CD4-positive, alpha-beta T cell treated with Interferon alpha-2 for 1 hour (primary cell): Measurements from ENCODE around the gene CCDC92.
A peak's percentile ranks its signal among the peaks of the same experiment; 100 is the strongest.

ENCODE experiments used
- DNase-seq, 2 donors: peaks; one replicate each; pipeline ENCODE4 v3.0.0-alpha.2; 2020 to 2022

The CCDC92 gene

GRCh38 chr12:124002021-124002644 lies 29.5 kb upstream of the CCDC92 start:
- no peak for DNase-seq

- DNase-seq, result no peak
Measured at GRCh38 chr12:124001343-124001742, 28.7 kb upstream of the CCDC92 start.

GRCh38 chr12:124000111-124000510 lies 27.5 kb upstream of the CCDC92 start:
- no peak for DNase-seq

- DNase-seq, result no peak
Measured at GRCh38 chr12:123998991-123999359, 26.3 kb upstream of the CCDC92 start.

GRCh38 chr12:123998344-123998990 lies 25.8 kb upstream of the CCDC92 start:
- DNase-seq, result no peak

GRCh38 chr12:123997908-123998307 lies 25.3 kb upstream of the CCDC92 start:
- no peak for DNase-seq

GRCh38 chr12:123997033-123997822 lies 24.6 kb upstream of the CCDC92 start:
- DNase-seq, result no peak

- no peak for DNase-seq
Measured at GRCh38 chr12:123996581-123996980, 23.9 kb upstream of the CCDC92 start.

GRCh38 chr12:123995023-123995748 lies 22.6 kb upstream of the CCDC92 start:
- no peak for DNase-seq

GRCh38 chr12:123992118-123992825 lies 19.6 kb upstream of the CCDC92 start:
- no peak for DNase-seq

GRCh38 chr12:123991372-123991951 lies 18.8 kb upstream of the CCDC92 start:
- DNase-seq, result no peak

- no peak for DNase-seq
Measured at GRCh38 chr12:123990511-123990910, 17.9 kb upstream of the CCDC92 start.

GRCh38 chr12:123989753-123990152 lies 17.1 kb upstream of the CCDC92 start:
- no peak for DNase-seq

GRCh38 chr12:123989168-123989567 lies 16.5 kb upstream of the CCDC92 start:
- no peak for DNase-seq

- DNase-seq, result no peak
Measured at GRCh38 chr12:123987022-123987421, 14.4 kb upstream of the CCDC92 start.

- no peak for DNase-seq
Measured at GRCh38 chr12:123986374-123986965, 13.8 kb upstream of the CCDC92 start.

GRCh38 chr12:123984903-123985302 lies 12.3 kb upstream of the CCDC92 start:
- no peak for DNase-seq

GRCh38 chr12:123983822-123984485 lies 11.3 kb upstream of the CCDC92 start:
- DNase-seq, result peak; percentile 53 to 71

GRCh38 chr12:123982269-123982668 lies 9.6 kb upstream of the CCDC92 start:
- no peak for DNase-seq

GRCh38 chr12:123979566-123979965 lies 6.9 kb upstream of the CCDC92 start:
- no peak for DNase-seq

- DNase-seq, result no peak
Measured at GRCh38 chr12:123976227-123976826, 3.7 kb upstream of the CCDC92 start.
